Aorta (tissue), 5 donors: ENCODE results near the gene C15orf62. TPM values are rescaled to one million over a fixed set of nuclear protein-coding genes. Genes with fewer than 3 reads are reported as not detected.

Experiments used
- ATAC-seq: fragments of 200-7000 bp; cut with Tn5 transposase; one replicate; pipeline ENCODE4 v1.9.1; 2022; ENCODE audit warnings: moderate library complexity; ENCODE audit not compliant: low FRiP score
- DNase-seq, 2 donors: peaks; one replicate each; pipeline ENCODE4 v3.0.0-alpha.2; 2020
- H3K27ac ChIP-seq, 2 donors: one replicate each; pipeline ENCODE4 v1.5.1; 2013; ENCODE audit warnings: low read length in 2 of 2, mild to moderate bottlenecking in 2 of 2, moderate library complexity in 2 of 2, control low read depth in 1 of 2, inconsistent platforms in 1 of 2, low read depth in 1 of 2
- H3K27me3 ChIP-seq, 2 donors: one replicate each; pipeline ENCODE4 v1.6.1; 2013; ENCODE audit warnings: control low read depth in 1 of 2, low read length in 1 of 2, mild to moderate bottlenecking in 1 of 2, moderate library complexity in 1 of 2; ENCODE audit not compliant: insufficient read depth in 2 of 2, control insufficient read depth in 1 of 2
- H3K36me3 ChIP-seq, 2 donors: one replicate each; pipeline ENCODE4 v1.6.1; 2013; ENCODE audit warnings: control low read depth in 1 of 2, low read length in 1 of 2, mild to moderate bottlenecking in 1 of 2; ENCODE audit not compliant: insufficient read depth in 2 of 2, control insufficient read depth in 1 of 2
- H3K4me1 ChIP-seq, 2 donors: one replicate each; pipeline ENCODE4 v1.6.1; 2013; ENCODE audit warnings: low read length in 2 of 2, control low read depth in 1 of 2, mild to moderate bottlenecking in 1 of 2, moderate library complexity in 1 of 2; ENCODE audit not compliant: insufficient read depth in 2 of 2, control insufficient read depth in 1 of 2
- H3K4me3 ChIP-seq, 2 donors: one replicate each; pipeline ENCODE4 v1.5.1; 2013; ENCODE audit warnings: low read length in 2 of 2, control low read depth in 1 of 2, mild to moderate bottlenecking in 1 of 2
- H3K9me3 ChIP-seq: one replicate; pipeline ENCODE4 v1.6.1; 2013; ENCODE audit warnings: mild to moderate bottlenecking, low read length; ENCODE audit not compliant: control insufficient read depth
- WGBS, 2 donors: extraction: QIAGEN DNeasy Blood & Tissue Kit; methylation state at CpG; one replicate each; pipeline ENCODE4 v1.1.7; 2013; 5-methylcytosine and 5-hydroxymethylcytosine counted together
- intact Hi-C, 2 donors: fragments of 100-400 bp; cut with DNase I; formaldehyde crosslinking; loops; one replicate each; pipeline versions ENCODE4 v1.14.2 to v1.15.0; 2022
- polyA plus RNA-seq, 2 donors: library from polyadenylated mRNA; stranded (reverse); fragments of 200-250 nt; gene quantifications; one replicate each; pipeline ENCODE4 v1.2.3, GENCODE V29; 2013
- total RNA-seq, 2 donors: library from RNA; stranded (reverse); fragmentation: NEBNext Ultra II Directional; extraction: Animal tissue kit (Norgen Biotek cat#: 25700); gene quantifications; one replicate each; pipeline ENCODE4 v1.2.1, GENCODE V29; 2021
- donor health status: healthy with polysubstance abuse.
- donor health status: Bipolar disorder and iron deficiency.
- donor health status: DM: no; HTN: no; CAD: no.
- donor health status: DM: no; HTN: no; CAD: no.
- donor health status: DM: yes; HTN: yes; CAD: no.

C15orf62 gene
- total and polyA plus RNA-seq, 4 donors: 0.19 to 0.97 (median 0.87) TPM; not detected in 1

GRCh38 chr15:40751745-40752144 lies 18.0 kb upstream of the C15orf62 start:
- intact Hi-C loops: loop anchor here in 1 of 2 donors (10.0 kb wide), 2 partner anchors 157 to 187 kb away; partner anchors contain the start of genes CCDC32, KNL1 and RPUSD2

GRCh38 chr15:40754574-40754882 lies 15.3 kb upstream of the C15orf62 start:
- H3K27me3 ChIP-seq: no peaks in the 10 kb centered on the region
- DNase-seq (no peak), ATAC-seq (peak; percentile 66)
- intact Hi-C loops: loop anchor here in 1 of 2 donors (10.0 kb wide), 2 partner anchors 160 to 190 kb away; partner anchors contain the start of genes CCDC32, KNL1 and RPUSD2
- no peaks in the 10 kb centered on the region for H3K9me3 ChIP-seq
- peak overlapping the region in 1 of 2 donors; percentile 29 for H3K27ac ChIP-seq
- WGBS, 2 donors: 0 to 1% methylated on average over 22 of the region's 22 CpGs
- no peaks in the 10 kb centered on the region for H3K4me1 ChIP-seq
- H3K4me3 ChIP-seq: peak overlapping the region; percentile 78 to 80
- H3K36me3 ChIP-seq: peaks cover 0 to 2% of the 10 kb centered on the region in 2 donors

More at GRCh38 chr15:40751745-40752144, 18.0 kb upstream of the C15orf62 start:
- Histone ChIP-seq H3K9me3 (no peaks in the 10 kb centered on the region), H3K4me1 (no peaks in the 10 kb centered on the region), H3K27me3 (no peaks in the 10 kb centered on the region), H3K4me3 (no peak overlapping the region), H3K27ac (no peak overlapping the region), H3K36me3 (peaks cover 0 to 5% of the 10 kb centered on the region in 2 donors)
- ATAC-seq (no peak), DNase-seq (no peak)
- 94 to 95% methylated on average over 12 of the region's 12 CpGs for WGBS, 2 donors

- H3K4me1 ChIP-seq: no peaks in the 10 kb centered on the region
- 1% methylated on average over 62 to 66 of the region's 66 CpGs for WGBS, 2 donors
- ATAC-seq: peak; percentile 98
- peak; percentile 96 to 98 for DNase-seq
- H3K27me3 ChIP-seq: no peaks in the 10 kb centered on the region
- no peaks in the 10 kb centered on the region for H3K9me3 ChIP-seq
- intact Hi-C loops: loop anchor here in 1 of 2 donors (10.0 kb wide), 2 partner anchors 160 to 190 kb away; partner anchors contain the start of genes CCDC32, KNL1 and RPUSD2
- H3K4me3 ChIP-seq: peak within 1 kb of the TSS; percentile 78 to 80
- peaks cover 0 to 2% of the 10 kb centered on the region in 2 donors for H3K36me3 ChIP-seq
- peak within 1 kb of the TSS in 1 of 2 donors; percentile 79 for H3K27ac ChIP-seq
Measured at GRCh38 chr15:40754883-40755811, 14.6 kb upstream of the C15orf62 start, which contains the start of gene RMDN3. RMDN3 (minus strand) TSS chr15:40755254; CDS start chr15:40754783, 471 bp downstream.

DNA sequence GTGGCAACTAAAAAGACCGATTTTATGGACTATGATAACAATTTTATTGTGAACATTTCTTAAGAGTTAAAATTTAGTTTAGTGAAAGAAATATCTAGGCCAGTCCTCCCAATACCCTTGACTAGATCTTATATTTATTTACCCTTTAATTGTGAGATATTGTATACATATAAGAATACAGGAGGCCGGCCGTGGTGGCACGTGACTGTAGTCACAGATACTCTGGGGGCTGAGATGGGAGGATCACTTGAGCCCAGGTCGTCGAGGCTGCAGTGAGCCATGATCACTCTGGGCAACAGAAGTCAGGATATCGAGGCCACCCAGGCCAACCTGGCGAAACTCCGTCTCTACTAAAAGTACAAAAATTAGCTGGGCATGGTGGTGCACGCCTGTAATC lies 14.0 kb upstream of the C15orf62 start:
- Histone ChIP-seq H3K4me3 (peak overlapping the region; percentile 46 to 80), H3K36me3 (peaks cover 0 to under 1% of the 10 kb centered on the region in 2 donors), H3K27ac (no peak overlapping the region), H3K9me3 (no peaks in the 10 kb centered on the region), H3K4me1 (no peaks in the 10 kb centered on the region), H3K27me3 (no peaks in the 10 kb centered on the region)
- 71 to 72% methylated on average over 10 of the region's 10 CpGs for WGBS, 2 donors
- no peak for DNase-seq
- intact Hi-C loops: loop anchor here in 1 of 2 donors (10.0 kb wide), 2 partner anchors 161 to 191 kb away; partner anchors contain the start of genes CCDC32, KNL1 and RPUSD2
- no peak for ATAC-seq

DNA sequence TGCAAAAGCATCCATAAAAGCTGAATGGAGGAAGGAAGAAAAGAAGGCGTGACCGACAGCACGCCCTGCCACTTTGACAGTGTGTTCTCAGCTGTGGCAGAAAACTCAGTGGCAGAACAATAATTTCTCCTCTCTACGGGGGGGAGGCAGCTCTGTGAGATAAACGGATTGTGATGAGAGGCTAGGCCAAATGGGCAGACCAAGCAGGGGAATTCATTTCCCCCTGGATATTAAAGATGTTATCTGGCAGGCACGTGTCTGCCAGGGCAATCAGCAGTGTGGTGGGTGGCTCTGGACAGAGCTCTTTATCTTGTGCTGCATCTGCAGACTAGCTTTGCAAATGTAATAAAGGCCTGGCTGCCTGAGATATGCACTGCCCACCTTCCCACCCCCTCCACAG lies 12.8 kb upstream of the C15orf62 start:
- no peak for ATAC-seq
- no peaks in the 10 kb centered on the region for H3K9me3 ChIP-seq
- no peaks in the 10 kb centered on the region for H3K27me3 ChIP-seq
- no peak for DNase-seq
- no peaks in the 10 kb centered on the region for H3K36me3 ChIP-seq
- WGBS, 2 donors: 47 to 54% methylated on average over 6 of the region's 6 CpGs
- intact Hi-C loops: loop anchor here in 1 of 2 donors (10.0 kb wide), 2 partner anchors 162 to 192 kb away; partner anchors contain the start of genes CCDC32, KNL1 and RPUSD2
- H3K4me3 ChIP-seq: no peak overlapping the region
- no peak overlapping the region for H3K27ac ChIP-seq
- no peaks in the 10 kb centered on the region for H3K4me1 ChIP-seq

GRCh38 chr15:40759961-40760360 lies 9.8 kb upstream of the C15orf62 start:
- H3K9me3 ChIP-seq: no peaks in the 10 kb centered on the region
- no peaks in the 10 kb centered on the region for H3K27me3 ChIP-seq
- ATAC-seq (no peak), DNase-seq (no peak)
- no peak overlapping the region for H3K27ac ChIP-seq
- WGBS, 2 donors: 94 to 95% methylated on average over 5 of the region's 5 CpGs
- no peak overlapping the region for H3K4me3 ChIP-seq
- H3K36me3 ChIP-seq: no peaks in the 10 kb centered on the region
- intact Hi-C loops: loop anchor here (5.0 to 10.0 kb wide), 4 partner anchors 47 to 195 kb away; partner anchors contain the start of genes DNAJC17 (in 2 of the 2), KNL1 (in 2 of the 2), ZFYVE19 (in 2 of the 2) and CCDC32 (in 1 of the 2)
- no peaks in the 10 kb centered on the region for H3K4me1 ChIP-seq

DNA sequence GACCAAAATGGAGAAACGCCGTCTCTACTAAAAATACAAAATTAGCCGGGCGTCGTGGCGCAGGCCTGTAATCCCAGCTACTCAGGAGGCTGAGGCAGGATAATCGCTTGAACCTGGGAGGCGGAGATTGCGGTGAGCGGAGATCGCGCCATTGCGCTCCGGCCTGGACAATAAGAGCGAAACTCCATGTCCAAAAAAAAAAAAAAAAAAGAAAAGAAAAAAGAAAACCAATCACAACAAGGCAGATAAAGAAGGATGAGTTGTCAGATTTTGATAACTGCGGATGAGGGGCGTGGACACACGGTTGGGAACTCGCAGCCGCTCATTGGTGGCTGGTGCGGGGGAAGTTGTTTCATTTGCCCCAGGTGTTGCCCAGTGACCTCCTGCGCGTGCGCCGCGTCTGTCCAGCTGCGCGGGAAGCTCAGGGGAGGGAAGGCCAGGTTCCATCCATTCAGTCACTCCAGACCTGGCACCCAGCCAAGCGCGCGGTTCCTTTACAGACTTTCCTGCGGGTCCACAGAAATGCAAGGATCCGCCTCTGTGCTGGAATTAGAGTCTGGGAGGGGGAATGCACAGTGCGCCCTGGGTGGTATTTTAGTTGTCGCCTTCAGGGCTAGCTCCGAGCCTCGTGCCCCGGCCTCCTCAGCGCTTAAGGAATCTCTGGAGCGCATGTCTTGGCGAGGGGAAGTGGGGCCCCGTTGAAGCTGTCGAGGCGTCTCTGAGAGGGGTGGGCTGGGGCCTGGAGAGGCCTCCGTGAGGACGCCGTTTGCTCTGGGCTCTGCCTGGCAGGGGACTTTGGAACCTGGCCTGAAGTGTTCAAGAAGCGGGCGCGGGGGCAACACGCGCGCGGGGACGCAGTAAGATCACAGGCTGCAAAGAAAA lies 6.6 kb upstream of the C15orf62 start:
- Histone ChIP-seq H3K4me3 (peak overlapping the region in 1 of 2 donors; percentile 57), H3K27ac (peak overlapping the region in 1 of 2 donors; percentile 37), H3K27me3 (no peaks in the 10 kb centered on the region), H3K36me3 (no peaks in the 10 kb centered on the region), H3K9me3 (no peaks in the 10 kb centered on the region), H3K4me1 (no peaks in the 10 kb centered on the region)
- ATAC-seq (peak; percentile 42), DNase-seq (peak; percentile 78 to 93)
- intact Hi-C loops: loop anchor here (5.0 to 10.0 kb wide), 3 partner anchors 44 to 168 kb away; partner anchors contain the start of genes DNAJC17 (in 2 of the 2), ZFYVE19 (in 2 of the 2), KNL1 (in 1 of the 2) and VPS18 (in 1 of the 2)
- 31 to 32% methylated on average over 55 of the region's 55 CpGs for WGBS, 2 donors
